Mucosa of descending colon (tissue), 3 donors: ENCODE measurements around the gene CIBAR2. TPM values are rescaled to one million over a fixed set of nuclear protein-coding genes. Genes with fewer than 3 reads are reported as not detected.

Experiments used
- ATAC-seq: fragments of 200-7000 bp; cut with Tn5 transposase; one replicate; pipeline ENCODE4 v1.9.1; 2020; ENCODE audit warnings: mild to moderate bottlenecking, moderate library complexity
- DNase-seq, 3 donors: peaks; one replicate each; pipeline ENCODE4 v3.0.0-alpha.2; 2020
- H3K36me3 ChIP-seq: fragments of 200-600 bp; one replicate; pipeline ENCODE4 v1.8.0; 2021; ENCODE audit warnings: low read depth, mild to moderate bottlenecking
- H3K4me1 ChIP-seq: fragments of 200-600 bp; one replicate; pipeline ENCODE4 v1.8.0; 2021; ENCODE audit warnings: low read depth, mild to moderate bottlenecking
- H3K4me3 ChIP-seq: fragments of 200-600 bp; one replicate; pipeline ENCODE4 v1.8.0; 2021; ENCODE audit warnings: mild to moderate bottlenecking
- H3K9me3 ChIP-seq: fragments of 200-600 bp; one replicate; pipeline ENCODE4 v1.8.0; 2021; ENCODE audit warnings: mild to moderate bottlenecking
- intact Hi-C, 2 donors: fragments of 100-400 bp; cut with DNase I in 1 of 2; cut with micrococcal nuclease in 1 of 2; formaldehyde crosslinking; loops; one replicate each; pipeline versions ENCODE4 v1.11.0 to v1.11.1; 2022; cut with DNase I, micrococcal nuclease
- total RNA-seq, 3 donors: library from RNA; stranded (reverse); fragmentation: NEBNext Ultra II Directional in 2 of 3; extraction: Animal tissue kit (Norgen Biotek cat#: 25700) in 2 of 3; gene quantifications; one replicate each; pipeline versions ENCODE4 v1.2.1 to v1.2.4, GENCODE V29; 2021 to 2023
- TF ChIP-seq, protein P1 (sequence below): fragments of 200-600 bp; IDR thresholded peaks from one replicate; pipeline ENCODE4 v1.8.0; 2022; ENCODE audit warnings: antibody characterized with exemption, mild to moderate bottlenecking
- donor health status: DM: no; HTN: no; CAD: no; lungs with moderate emphysema.
- donor health status: DM: no; HTN: no; CAD: no.
- donor health status: DM: no; HTN: yes; CAD: no.

The CIBAR2 gene
- total RNA-seq, 3 donors from 2014 or later = not detected

DNA sequence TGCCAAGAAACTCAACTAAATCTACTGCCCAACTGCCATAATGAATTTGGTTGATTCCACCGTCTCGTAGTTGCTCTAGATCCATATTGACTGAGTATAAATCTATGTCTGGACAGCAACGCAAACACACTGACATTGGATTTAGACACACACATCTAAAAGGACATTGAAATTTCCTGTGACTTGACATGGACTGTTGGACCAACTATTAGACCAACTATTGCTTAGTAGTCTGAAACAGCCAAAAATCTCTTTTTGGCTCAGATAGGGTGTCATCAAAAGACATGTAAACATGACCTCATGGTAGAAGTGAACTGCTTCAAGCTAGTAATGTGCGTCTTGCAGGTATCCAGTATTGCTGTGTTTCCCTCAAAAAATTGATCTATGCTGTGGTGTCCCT lies 53.4 kb downstream of the CIBAR2 start:
- Histone ChIP-seq H3K9me3 (no peaks in the 10 kb centered on the region), H3K4me3 (no peak overlapping the region), H3K36me3 (no peaks in the 10 kb centered on the region), H3K4me1 (peaks cover 26% of the 10 kb centered on the region)
- intact Hi-C loops = no loop called here
- no peak for ATAC-seq
- TF ChIP-seq, protein P1, sequence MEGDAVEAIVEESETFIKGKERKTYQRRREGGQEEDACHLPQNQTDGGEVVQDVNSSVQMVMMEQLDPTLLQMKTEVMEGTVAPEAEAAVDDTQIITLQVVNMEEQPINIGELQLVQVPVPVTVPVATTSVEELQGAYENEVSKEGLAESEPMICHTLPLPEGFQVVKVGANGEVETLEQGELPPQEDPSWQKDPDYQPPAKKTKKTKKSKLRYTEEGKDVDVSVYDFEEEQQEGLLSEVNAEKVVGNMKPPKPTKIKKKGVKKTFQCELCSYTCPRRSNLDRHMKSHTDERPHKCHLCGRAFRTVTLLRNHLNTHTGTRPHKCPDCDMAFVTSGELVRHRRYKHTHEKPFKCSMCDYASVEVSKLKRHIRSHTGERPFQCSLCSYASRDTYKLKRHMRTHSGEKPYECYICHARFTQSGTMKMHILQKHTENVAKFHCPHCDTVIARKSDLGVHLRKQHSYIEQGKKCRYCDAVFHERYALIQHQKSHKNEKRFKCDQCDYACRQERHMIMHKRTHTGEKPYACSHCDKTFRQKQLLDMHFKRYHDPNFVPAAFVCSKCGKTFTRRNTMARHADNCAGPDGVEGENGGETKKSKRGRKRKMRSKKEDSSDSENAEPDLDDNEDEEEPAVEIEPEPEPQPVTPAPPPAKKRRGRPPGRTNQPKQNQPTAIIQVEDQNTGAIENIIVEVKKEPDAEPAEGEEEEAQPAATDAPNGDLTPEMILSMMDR = no peak
- DNase-seq = no peak

DNA sequence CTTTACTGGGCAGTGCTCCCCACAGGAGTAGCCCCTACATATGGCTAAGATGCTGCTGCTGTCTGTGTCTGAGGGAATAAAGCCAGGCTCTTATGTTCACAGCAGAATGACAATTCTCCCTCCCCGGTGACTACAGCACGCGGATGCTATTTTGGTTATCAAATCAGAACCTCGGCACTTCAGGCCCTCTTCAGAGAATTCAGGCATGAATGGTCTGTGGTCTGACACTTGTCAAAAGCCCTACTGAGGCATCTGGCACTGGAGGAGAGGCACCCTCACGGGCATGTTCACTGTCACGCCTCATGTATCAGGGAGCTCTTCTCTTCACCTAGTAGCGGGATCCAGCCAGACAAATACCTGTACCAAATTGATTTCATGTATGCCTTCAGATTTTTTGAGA lies 54.3 kb downstream of the CIBAR2 start:
- H3K9me3 ChIP-seq = no peaks in the 10 kb centered on the region
- no peak for ATAC-seq
- H3K36me3 ChIP-seq = no peaks in the 10 kb centered on the region
- peaks cover 26% of the 10 kb centered on the region for H3K4me1 ChIP-seq
- intact Hi-C loops = no loop called here
- TF ChIP-seq, protein P1 = no peak
- no peak for DNase-seq
- H3K4me3 ChIP-seq = no peak overlapping the region

DNA sequence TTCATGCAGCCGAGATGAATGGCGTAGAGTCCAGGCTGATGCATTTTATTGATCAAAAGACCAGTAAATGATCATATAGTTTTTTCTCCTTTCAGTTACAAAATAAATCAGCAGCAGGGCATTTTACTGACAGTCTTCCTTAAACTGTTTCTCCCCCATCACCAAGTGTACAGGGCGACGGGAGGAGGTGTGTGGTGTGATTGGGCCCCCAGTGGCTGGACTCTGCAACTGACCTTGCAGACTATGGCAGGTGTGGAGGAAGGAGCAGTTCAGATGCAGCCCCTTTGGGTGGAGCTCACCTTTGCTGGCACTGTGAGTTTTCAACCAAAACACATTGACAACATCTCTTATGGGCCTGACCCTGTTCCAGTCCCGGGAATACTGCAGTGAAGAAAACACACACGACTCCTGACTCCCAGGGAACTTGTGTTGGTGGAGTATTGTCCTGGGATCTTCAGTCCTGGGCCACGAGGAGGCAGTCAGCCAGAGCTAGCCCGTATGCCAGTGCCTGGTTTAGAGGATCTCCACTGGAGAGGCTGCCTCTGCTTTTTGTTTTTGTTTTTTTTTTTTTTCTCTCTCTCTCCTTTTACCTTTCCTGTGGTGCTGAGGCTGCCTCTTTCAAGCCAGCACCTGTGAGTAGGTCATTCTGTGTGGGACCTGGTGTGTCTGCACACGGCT lies 54.9 kb downstream of the CIBAR2 start:
- no peaks in the 10 kb centered on the region for H3K36me3 ChIP-seq
- peaks cover 26% of the 10 kb centered on the region for H3K4me1 ChIP-seq
- TF ChIP-seq, protein P1 = no peak
- H3K4me3 ChIP-seq = no peak overlapping the region
- H3K9me3 ChIP-seq = no peaks in the 10 kb centered on the region
- peak; percentile 71 for ATAC-seq
- intact Hi-C loops = no loop called here
- DNase-seq = no peak

DNA sequence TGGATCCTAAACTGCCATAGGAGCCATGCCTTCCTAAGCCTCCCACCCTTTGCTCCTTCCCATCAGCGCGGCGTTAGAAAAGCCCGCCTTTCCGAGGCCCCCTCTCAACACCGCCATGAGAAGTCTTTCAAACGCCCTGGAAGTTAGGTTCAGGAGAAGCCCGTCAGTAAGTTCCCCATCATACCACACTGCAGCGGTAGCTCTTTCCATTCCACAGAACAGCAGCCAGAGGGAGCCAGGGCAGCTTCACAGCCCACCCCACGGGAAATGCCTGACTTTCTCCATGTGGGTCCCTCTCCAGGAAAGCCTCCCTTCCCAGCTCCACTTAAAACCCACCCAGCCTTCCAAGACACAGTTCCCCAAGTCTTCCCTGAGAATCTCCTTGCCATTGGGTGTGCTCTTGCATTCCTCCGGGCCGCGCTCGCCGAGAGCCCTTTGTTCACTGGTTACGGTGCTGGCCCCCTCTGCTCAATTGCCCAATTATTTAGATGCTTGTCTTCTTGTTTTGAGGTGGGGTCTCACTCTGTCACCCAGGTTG lies 56.0 kb downstream of the CIBAR2 start:
- DNase-seq = no peak
- ATAC-seq = peak; percentile 36
- Histone ChIP-seq H3K9me3 (no peaks in the 10 kb centered on the region), H3K4me1 (peaks cover 26% of the 10 kb centered on the region), H3K4me3 (no peak overlapping the region), H3K36me3 (no peaks in the 10 kb centered on the region)
- intact Hi-C loops = no loop called here
- TF ChIP-seq, protein P1 = no peak

DNA sequence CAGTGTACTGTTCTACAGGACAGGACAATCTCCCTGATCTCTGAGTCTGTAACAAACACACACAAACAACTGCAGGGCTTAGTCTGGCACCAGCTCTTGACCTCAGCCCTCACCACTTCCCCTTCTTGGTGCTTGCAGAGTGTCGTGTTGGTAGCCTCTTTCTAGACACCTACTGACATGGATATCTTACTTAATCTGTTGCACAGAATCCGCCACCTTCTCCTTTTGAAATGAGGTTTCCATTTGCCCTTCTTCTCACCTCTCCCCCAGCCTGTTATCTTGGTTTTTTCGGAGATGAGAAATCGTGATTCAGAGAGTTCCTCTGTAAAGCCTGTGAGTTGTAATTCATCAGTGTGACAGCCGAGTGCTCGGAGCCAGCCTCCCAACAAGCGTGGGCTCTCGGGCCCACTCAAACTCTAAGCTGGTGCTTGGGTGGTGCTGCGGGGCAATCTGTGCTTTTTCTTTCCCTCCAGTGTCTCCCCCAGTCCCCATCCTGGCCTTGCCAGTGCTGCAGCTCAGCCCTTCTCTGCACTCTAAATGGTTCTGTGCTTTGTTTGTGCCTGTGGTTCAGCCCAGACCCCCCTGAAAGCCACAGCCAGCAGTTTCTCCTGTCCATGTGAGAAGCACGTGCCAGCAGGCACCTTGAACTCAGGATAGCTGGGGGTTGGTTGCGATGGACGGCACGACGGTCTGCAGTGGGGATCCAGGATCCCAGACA lies 56.6 kb downstream of the CIBAR2 start:
- Histone ChIP-seq H3K4me1 (peaks cover 26% of the 10 kb centered on the region), H3K9me3 (no peaks in the 10 kb centered on the region), H3K36me3 (no peaks in the 10 kb centered on the region), H3K4me3 (no peak overlapping the region)
- TF ChIP-seq, protein P1 = no peak
- DNase-seq (peak; percentile 55 to 73 (median 71)), ATAC-seq (peak; percentile 88)
- intact Hi-C loops = no loop called here
